Measurements from ENCODE around the gene DIS3L.
"Not testable (repeated sequence)": the region's sequence is repeated elsewhere in the genome, so short reads cannot be mapped to it uniquely, and the experiment has no call there.

DIS3L gene

GRCh38 chr15:66312144-66312543 lies 18.8 kb downstream of the DIS3L start:
- no peak for DNase-seq

GRCh38 chr15:66323312-66323928 lies 30.1 kb downstream of the DIS3L start:
- no peak for DNase-seq

- no peak for DNase-seq
These were observed 32.7 kb downstream of the DIS3L start for GRCh38 chr15:66326051-66326450.

GRCh38 chr15:66327736-66328135 lies 34.4 kb downstream of the DIS3L start:
- DNase-seq, result no peak

- DNase-seq, result no peak
These were observed 35.4 kb downstream of the DIS3L start for GRCh38 chr15:66328771-66329170.

GRCh38 chr15:66348530-66348929 lies 55.2 kb downstream of the DIS3L start:
- DNase-seq, result not testable (repeated sequence)

GRCh38 chr15:66356077-66356358 lies 62.6 kb downstream of the DIS3L start:
- peak in 1 of 2 donors; percentile 2 for DNase-seq

- peak; percentile 97 for DNase-seq
These were observed 63.2 kb downstream of the DIS3L start, which contains the start of gene TIPIN for GRCh38 chr15:66356359-66357236. Gene TIPIN (minus strand): TSS chr15:66356685. CDS start chr15:66352947, 3,738 bp downstream.

GRCh38 chr15:66359740-66360139 lies 66.4 kb downstream of the DIS3L start:
- DNase-seq, result no peak

GRCh38 chr15:66361745-66362460 lies 68.5 kb downstream of the DIS3L start:
- DNase-seq, result not testable (repeated sequence)

GRCh38 chr15:66362776-66363175 lies 69.4 kb downstream of the DIS3L start:
- no peak for DNase-seq

- no peak for DNase-seq
These were observed 71.7 kb downstream of the DIS3L start for GRCh38 chr15:66364944-66365528.

- peak in 1 of 2 donors; percentile 35 for DNase-seq
These were observed 76.6 kb downstream of the DIS3L start for GRCh38 chr15:66369773-66370651.

GRCh38 chr15:66374179-66374578 lies 80.8 kb downstream of the DIS3L start:
- DNase-seq, result no peak

- no peak for DNase-seq
These were observed 85.6 kb downstream of the DIS3L start for GRCh38 chr15:66378814-66379430.

GRCh38 chr15:66381376-66381775 lies 88.0 kb downstream of the DIS3L start:
- DNase-seq, result not testable (repeated sequence)
